ENCODE results near the gene IL1RL2.

The IL1RL2 gene

DNA sequence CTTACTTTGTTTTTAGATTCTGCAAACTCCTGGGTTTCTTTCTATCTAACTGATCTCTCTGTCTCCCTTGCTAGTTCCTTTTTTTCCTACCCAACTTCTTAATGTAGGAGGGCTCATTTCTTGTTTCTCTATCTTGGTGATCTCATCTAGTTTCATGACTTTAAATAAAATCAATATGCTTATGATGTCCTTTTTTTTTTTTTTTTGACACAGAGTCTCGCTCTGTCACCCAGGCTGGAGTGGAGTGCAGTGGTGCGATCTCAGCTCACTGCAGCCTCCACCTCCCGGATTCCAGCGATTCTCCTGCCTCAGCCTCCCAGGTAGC is 82.3 kb downstream of the IL1RL2 start:
- DNase-seq: no peak

DNA sequence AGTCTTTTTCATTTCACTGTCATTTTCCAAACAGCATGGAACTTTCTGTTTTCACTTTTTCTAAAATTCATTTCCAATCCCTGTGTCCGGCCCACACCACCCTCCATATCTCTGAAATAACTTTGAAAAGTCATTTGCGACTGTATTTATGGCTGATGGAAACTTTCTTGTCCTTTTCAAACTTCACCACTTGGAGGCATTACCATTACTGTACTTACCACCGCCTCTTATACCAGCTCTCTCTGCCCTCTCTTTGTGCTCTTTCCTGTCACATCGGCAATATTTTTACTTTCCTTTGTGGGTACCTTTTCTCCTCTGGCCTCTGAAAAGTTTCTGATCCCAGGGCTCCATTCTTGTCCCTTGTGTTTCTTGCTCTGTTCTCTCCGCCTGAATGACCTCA is 85.0 kb downstream of the IL1RL2 start:
- no peak for DNase-seq

DNA sequence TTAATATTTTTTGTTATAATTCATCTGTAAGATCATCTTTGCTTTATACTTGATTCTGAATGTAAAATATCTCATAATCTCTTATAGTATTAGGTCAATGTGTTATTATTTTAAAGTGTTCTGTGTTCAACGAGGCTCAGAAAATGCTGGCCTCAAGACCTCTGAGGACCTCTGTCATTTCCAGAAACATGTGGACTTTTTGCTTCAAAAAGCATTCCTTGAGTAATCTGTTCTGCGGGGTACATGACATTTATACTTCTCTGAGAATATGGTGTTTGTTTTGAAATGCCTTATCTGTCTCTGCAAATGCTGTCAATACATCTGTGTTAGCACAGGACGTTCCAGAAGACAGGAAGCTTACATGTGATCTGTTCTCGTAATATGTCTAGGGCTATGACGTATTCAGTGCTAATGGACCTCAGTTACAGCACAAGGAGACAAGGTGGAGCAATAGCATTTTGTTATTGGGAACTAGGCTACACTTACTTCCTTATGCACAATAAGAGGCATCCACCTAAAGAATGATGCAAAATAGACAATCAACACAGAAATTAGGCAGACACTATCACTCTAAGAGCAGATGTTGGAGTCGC is 86.9 kb downstream of the IL1RL2 start:
- no peak for DNase-seq

DNA sequence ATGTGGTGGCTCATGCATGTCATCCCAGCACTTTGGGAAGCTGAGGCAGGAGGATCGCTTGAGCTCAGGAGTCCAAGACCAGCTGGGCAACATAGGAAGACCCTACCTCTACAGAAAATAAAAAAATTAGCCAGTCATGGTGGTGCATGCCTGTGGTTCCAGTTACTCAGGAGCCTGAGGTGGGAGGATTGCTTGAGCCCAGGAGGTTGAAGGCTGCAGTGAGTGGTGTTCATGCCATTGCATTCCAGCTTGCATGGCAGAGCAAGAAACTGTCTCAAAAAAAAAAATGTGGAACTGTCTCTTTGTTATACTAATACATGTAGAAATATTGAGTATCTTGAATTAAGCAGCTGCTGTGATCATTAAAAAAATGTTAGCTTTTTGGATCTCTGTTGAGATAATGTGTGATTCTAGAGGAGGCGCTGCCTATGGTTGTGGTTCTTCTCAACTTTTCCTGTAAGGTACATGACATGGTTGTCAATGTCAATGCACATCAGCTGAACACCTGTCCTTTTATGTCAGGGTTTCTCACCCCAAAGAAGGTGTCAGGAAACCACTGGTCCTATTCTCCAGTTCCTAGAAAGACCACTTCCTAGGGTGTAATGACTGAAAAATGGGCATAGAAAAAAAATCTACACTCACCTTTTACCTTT is 89.9 kb downstream of the IL1RL2 start:
- DNase-seq: no peak

DNA sequence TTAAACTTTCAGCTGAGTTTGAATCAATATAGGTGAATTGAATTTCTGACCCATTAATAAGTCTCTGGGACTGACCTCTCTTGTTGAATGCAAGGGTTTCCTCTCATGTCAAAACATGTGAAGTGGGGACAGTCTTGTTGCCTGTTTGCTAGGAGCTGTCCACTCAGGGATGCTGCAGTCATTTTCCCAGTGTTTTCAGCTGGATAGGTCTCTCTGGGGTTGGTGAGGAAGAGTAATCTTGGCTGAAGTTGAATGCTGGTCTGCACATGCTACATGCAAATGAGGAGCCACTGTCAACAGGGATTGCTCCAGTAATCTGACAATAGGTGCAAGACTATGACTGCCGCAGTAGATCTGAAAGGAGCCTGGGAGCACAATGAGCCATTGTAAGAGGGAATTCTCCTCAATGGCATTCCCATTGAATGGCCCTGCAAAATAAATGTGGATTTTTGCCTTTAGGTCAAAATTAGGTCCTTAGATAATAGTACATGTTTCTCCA is 90.4 kb downstream of the IL1RL2 start:
- no peak for DNase-seq

DNA sequence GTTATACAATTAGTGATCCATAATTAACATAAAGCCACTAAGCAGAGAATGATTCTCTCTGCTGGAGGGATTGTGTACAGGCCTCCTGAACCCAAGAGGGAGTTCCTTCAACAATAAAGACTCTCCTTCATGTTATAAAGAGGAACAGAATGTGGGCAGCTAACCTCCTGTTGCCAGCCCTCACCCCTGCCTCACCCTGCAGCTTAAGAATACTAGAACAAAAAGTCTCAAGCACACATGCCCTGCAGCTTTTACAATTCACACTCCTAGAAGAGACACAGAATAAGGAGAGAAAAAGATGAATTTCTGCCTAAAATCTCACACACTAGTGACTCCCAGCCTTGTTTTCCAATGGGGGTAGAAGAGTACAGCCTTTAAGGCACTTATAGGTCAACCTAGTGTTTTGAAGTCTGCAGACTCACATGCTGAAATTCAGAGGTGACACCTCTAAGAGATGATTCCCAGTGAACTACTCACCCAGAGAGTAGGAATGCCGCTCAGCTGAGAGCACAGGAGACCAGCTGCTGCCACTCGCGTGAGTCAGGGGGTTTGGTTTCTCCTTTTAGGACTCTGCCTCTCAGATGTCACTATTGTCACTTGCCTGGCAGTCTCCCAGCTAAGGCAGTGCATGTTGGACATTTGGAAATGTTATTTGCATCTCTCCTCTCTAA is 92.0 kb downstream of the IL1RL2 start:
- DNase-seq: no peak

DNA sequence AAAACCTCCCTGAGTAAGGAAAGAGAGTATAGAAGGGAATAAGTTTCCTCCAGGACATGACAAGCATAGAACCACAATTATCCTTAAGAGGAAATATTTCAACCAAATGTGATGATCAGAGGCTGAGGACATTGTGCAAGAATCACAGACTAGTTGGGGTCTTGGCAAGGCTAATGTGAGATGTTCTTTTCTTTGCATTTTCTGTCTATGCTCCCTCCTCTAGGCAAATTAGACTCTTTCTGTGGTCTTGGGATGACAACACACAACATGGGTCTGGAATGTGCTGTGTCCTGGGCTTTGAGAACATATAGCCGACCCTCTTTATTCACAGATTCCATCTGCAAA is 92.5 kb downstream of the IL1RL2 start:
- DNase-seq: no peak

DNA sequence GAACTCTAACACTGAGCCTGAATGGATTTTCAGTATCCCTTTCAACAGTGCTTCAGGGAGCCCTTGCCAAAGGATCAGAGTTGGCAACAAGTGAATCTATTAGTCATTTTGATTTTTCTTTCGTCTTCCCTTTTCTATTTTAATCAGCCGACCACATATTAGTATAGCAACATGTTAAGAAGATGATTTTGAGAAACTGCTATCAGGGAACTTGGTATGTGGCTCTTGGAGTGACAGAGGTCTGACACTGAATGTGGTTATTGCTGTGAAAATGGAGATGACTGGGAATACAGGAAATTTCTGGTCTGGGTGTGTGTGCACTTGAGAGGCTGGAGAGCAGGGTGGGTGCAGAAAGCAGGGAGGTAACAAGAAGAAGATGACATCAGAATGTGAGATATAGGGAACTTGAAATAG is 95.9 kb downstream of the IL1RL2 start:
- no peak for DNase-seq

DNA sequence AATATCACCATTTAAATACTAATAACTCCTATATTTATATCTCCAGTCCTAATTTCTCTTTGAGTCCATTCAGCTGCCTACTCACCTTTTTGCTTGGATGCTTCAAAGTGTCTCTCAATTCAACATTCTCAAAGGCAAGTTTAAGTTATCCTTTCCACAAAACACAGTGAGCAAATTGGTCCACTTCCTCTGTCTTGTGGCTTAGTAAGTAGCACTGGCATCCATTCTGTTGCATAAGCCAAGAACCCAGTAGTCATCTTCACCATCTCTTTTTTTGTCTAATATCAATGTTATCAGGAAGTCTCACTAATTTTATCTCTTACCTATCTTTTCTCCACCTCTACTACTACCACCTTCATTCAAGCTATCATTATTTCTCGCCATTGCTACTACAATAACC is 97.2 kb downstream of the IL1RL2 start:
- DNase-seq: no peak

DNA sequence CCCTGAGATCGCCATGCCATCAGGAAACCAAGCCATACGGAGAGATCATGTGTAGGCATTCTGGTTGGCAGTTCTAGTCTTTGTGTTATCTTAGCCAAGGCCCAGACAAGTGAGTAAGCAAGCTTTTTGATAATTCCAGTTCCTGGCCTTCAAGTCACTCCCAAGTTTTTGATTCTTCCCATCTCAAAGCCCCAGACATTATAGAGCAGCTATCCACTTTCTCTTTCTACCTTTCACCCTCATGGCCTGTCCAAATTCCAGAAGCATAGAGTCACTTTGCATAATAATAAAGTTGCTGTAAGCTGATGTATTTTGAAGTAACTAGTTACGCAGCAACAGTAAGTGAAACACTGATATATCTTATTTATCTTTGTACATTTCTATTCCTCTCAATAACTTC is 97.8 kb downstream of the IL1RL2 start:
- no peak for DNase-seq

DNA sequence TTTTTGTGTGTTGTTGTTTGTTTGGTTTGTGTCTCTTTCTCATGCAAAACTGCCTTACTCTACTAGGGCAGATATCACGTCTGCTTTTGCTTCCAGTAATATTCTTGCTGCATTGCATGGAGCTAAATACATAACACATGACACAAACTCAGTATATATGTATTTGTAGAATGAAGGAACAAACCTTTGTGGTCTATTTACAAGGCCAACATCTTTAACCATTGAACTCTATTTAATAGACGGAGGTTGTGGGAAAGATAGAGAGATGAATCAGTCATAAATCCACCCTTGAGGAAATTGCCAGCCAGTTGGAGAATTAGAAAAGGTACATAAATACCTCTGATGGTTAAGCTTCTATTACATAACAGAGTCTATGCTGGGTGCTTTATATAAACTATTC is 98.5 kb downstream of the IL1RL2 start:
- DNase-seq: no peak

DNA sequence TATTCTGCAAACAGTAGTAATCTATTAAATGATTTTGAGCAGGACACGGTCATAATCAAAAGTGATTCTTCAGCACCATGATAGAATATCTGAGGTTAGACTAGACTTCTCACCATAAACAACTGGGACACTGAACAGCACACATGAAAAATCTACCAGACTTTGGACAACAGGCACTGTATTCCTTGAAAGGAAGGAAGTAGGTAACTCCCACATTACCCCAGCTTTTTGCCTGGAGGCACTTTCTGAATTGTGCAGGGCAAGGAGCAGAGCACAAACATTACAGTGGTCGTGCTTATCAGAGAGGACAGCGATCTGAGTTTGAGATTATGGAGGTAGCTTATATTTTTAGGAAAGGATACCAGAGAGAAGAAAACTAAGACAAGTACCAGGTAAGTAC is 99.2 kb downstream of the IL1RL2 start:
- DNase-seq: no peak

DNA sequence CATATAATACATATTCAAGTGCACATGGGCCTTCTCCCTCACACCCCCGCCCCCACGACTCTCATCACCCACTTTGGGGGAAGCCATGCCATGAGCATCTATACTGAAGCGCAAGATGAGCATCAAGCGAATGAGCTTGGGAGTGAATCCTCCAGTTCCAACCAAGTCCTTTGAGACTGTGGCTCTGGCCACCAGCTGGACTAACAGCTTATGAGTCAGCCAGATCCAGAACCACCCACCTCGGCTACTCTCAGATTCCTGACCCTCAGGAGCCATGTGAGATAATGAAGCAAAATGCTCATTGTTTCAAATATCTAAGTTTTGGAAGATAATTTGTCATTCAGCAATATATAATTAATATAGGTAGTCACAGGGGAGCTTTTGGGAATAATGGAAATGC is 102.3 kb downstream of the IL1RL2 start:
- DNase-seq: no peak

All from kidney glomerular epithelial cell (primary cell).